H9 (cell line): ENCODE results near the gene RWDD1. TPM values are rescaled to one million over a fixed set of nuclear protein-coding genes. Genes with fewer than 3 reads are reported as not detected.

Experiments used
- DNase-seq: peaks from one replicate; pipeline ENCODE4 v3.0.0-alpha.2; 2017
- H2AFZ ChIP-seq: one replicate; pipeline ENCODE4 v1.6.1; 2013; ENCODE audit warnings: mild to moderate bottlenecking, low read length, control low read depth, moderate library complexity
- H2AK5ac ChIP-seq: 2 replicates; pipeline ENCODE4 v1.6.1; 2013; ENCODE audit warnings: low read length, control low read depth, mixed read lengths; ENCODE audit not compliant: insufficient read length
- H2BK120ac ChIP-seq: one replicate; pipeline ENCODE4 v1.6.1; 2013; ENCODE audit warnings: low read depth, mild to moderate bottlenecking, low read length, control low read depth, inconsistent platforms; ENCODE audit not compliant: poor library complexity, severe bottlenecking
- H2BK12ac ChIP-seq: 2 replicates; pipeline ENCODE4 v1.6.1; 2013; ENCODE audit warnings: low read length, control low read depth, mixed read lengths, low read depth; ENCODE audit not compliant: insufficient read length
- H2BK15ac ChIP-seq: 2 replicates; pipeline ENCODE4 v1.6.1; 2013; ENCODE audit warnings: low read depth, low read length, control low read depth
- H2BK20ac ChIP-seq: one replicate; pipeline ENCODE4 v1.6.1; 2013; ENCODE audit warnings: low read depth, mild to moderate bottlenecking, low read length, control low read depth, inconsistent platforms; ENCODE audit not compliant: poor library complexity, severe bottlenecking
- H2BK5ac ChIP-seq: 2 replicates; pipeline ENCODE4 v1.6.1; 2013; ENCODE audit warnings: low read length, control low read depth, mixed read lengths; ENCODE audit not compliant: insufficient read length
- H3K14ac ChIP-seq: 2 replicates; pipeline ENCODE4 v1.6.1; 2013; ENCODE audit warnings: low read length, control low read depth; ENCODE audit not compliant: insufficient read depth
- H3K18ac ChIP-seq: 2 replicates; pipeline ENCODE4 v1.6.1; 2013; ENCODE audit warnings: low read depth, mild to moderate bottlenecking, mixed read lengths, low read length, control low read depth; ENCODE audit not compliant: insufficient read length
- H3K23ac ChIP-seq: 2 replicates; pipeline ENCODE4 v1.6.1; 2013; ENCODE audit warnings: low read length, control low read depth, mixed read lengths, low read depth; ENCODE audit not compliant: insufficient read length
- H3K23me2 ChIP-seq: 2 replicates; pipeline ENCODE4 v1.6.1; 2013; ENCODE audit warnings: low read depth, mild to moderate bottlenecking, mixed read lengths, low read length, control low read depth; ENCODE audit not compliant: insufficient read length, poor library complexity, severe bottlenecking
- H3K27ac ChIP-seq: 2 replicates; pipeline ENCODE4 v1.5.1; 2013; ENCODE audit warnings: low read length, control low read depth, mixed read lengths, low read depth; ENCODE audit not compliant: insufficient read length
- H3K27me3 ChIP-seq: 2 replicates; pipeline ENCODE4 v1.6.1; 2013; ENCODE audit warnings: low read length, control low read depth, inconsistent platforms; ENCODE audit not compliant: insufficient read depth
- H3K4ac ChIP-seq: 2 replicates; pipeline ENCODE4 v1.6.1; 2013; ENCODE audit warnings: low read depth, mild to moderate bottlenecking, control low read depth, inconsistent platforms, low read length, moderate library complexity
- H3K4me1 ChIP-seq: 2 replicates; pipeline ENCODE4 v1.6.1; 2013; ENCODE audit warnings: low read length, control low read depth, inconsistent platforms; ENCODE audit not compliant: insufficient read depth
- H3K4me2 ChIP-seq: 2 replicates; pipeline ENCODE4 v1.6.1; 2013; ENCODE audit warnings: low read length, control low read depth, mixed read lengths; ENCODE audit not compliant: insufficient read length, insufficient read depth
- H3K56ac ChIP-seq: 2 replicates; pipeline ENCODE4 v1.6.1; 2013; ENCODE audit warnings: low read depth, mild to moderate bottlenecking, mixed read lengths, low read length, control low read depth; ENCODE audit not compliant: insufficient read length
- H3K79me1 ChIP-seq: 2 replicates; pipeline ENCODE4 v1.6.1; 2013; ENCODE audit warnings: low read depth, mild to moderate bottlenecking, moderate library complexity, low read length, control low read depth, inconsistent platforms; ENCODE audit not compliant: insufficient read depth, poor library complexity, severe bottlenecking
- H3K79me2 ChIP-seq: 2 replicates; pipeline ENCODE4 v1.6.1; 2013; ENCODE audit warnings: low read length, control low read depth, inconsistent platforms; ENCODE audit not compliant: insufficient read depth
- H3K9ac ChIP-seq: 2 replicates; pipeline ENCODE4 v1.6.1; 2013; ENCODE audit warnings: low read length, control low read depth, mixed read lengths; ENCODE audit not compliant: insufficient read length; ENCODE audit errors: extremely low read depth
- H3K9me3 ChIP-seq: one replicate; pipeline ENCODE4 v1.6.1; 2013; ENCODE audit warnings: low read depth, low read length, inconsistent platforms; ENCODE audit not compliant: control insufficient read depth
- H3T11ph ChIP-seq: one replicate; pipeline ENCODE4 v1.6.1; 2013; ENCODE audit warnings: mild to moderate bottlenecking, low read length, control low read depth, inconsistent platforms
- H4K20me1 ChIP-seq: one replicate; pipeline ENCODE4 v1.6.1; 2013; ENCODE audit not compliant: control insufficient read depth, insufficient read length, insufficient read depth
- H4K5ac ChIP-seq: 2 replicates; pipeline ENCODE4 v1.6.1; 2013; ENCODE audit warnings: low read depth, mild to moderate bottlenecking, mixed read lengths, low read length, control low read depth; ENCODE audit not compliant: insufficient read length
- H4K8ac ChIP-seq: replicated peaks from 2 replicates; pipeline ENCODE4 v1.6.1; 2013; ENCODE audit warnings: low read length, control low read depth, mixed read lengths, low read depth; ENCODE audit not compliant: insufficient read length
- H4K91ac ChIP-seq: 2 replicates; pipeline ENCODE4 v1.6.1; 2013; ENCODE audit warnings: low read depth, mild to moderate bottlenecking, moderate library complexity, mixed read lengths, low read length, control low read depth; ENCODE audit not compliant: insufficient read length
- H3K27ac Mint-ChIP-seq, 3 experiments: 2 replicates in 2 of 3; 3 replicates in 1 of 3; pipeline ENCODE4 v1.8.0; 2020 to 2021; ENCODE audit warnings: mixed read lengths in 3 of 3, mild to moderate bottlenecking in 1 of 3, moderate library complexity in 1 of 3
- H3K27me3 Mint-ChIP-seq: 2 replicates; pipeline ENCODE4 v1.8.0; 2021; ENCODE audit warnings: low read depth, mild to moderate bottlenecking, moderate library complexity, mixed read lengths
- H3K36me3 Mint-ChIP-seq, 3 experiments: 2 replicates in 2 of 3; 3 replicates in 1 of 3; pipeline ENCODE4 v1.8.0; 2020 to 2021; ENCODE audit warnings: low read depth in 3 of 3, mixed read lengths in 3 of 3; ENCODE audit not compliant: insufficient read depth in 1 of 3
- H3K4me1 Mint-ChIP-seq, 2 experiments: 2 replicates each; pipeline ENCODE4 v1.8.0; 2020; ENCODE audit warnings: mixed read lengths in 2 of 2
- H3K4me3 Mint-ChIP-seq, 2 experiments: 2 replicates in 1 of 2; 3 replicates in 1 of 2; pipeline ENCODE4 v1.8.0; 2020 to 2021; ENCODE audit warnings: mild to moderate bottlenecking in 2 of 2, mixed read lengths in 2 of 2, moderate library complexity in 1 of 2
- H3K9me3 Mint-ChIP-seq, 2 experiments: 2 replicates in 1 of 2; 3 replicates in 1 of 2; pipeline ENCODE4 v1.8.0; 2020; ENCODE audit warnings: mild to moderate bottlenecking in 2 of 2, mixed read lengths in 2 of 2, moderate library complexity in 1 of 2
- WGBS: extraction: QIAGEN DNeasy Blood & Tissue Kit; methylation state at CpG from one replicate; pipeline ENCODE4 v1.1.7; 2013; ENCODE audit warnings: missing lambda C conversion rate, low lambda C conversion rate, mixed read lengths; ENCODE audit not compliant: insufficient read length; ENCODE audit errors: extremely low coverage; 5-methylcytosine and 5-hydroxymethylcytosine counted together
- total RNA-seq: library from RNA; stranded (reverse); gene quantifications from 2 replicates; pipeline ENCODE4 v1.2.1, GENCODE V29; 2021
- TF ChIP-seq, protein P1 (sequence below): fragments of 200-600 bp; sonication (generic); conservative IDR thresholded peaks from 3 replicates; pipeline ENCODE4 v1.8.0; 2021; ENCODE audit warnings: antibody characterized with exemption, mild to moderate bottlenecking

The RWDD1 gene
- total RNA-seq, 1 experiment from 2014 or later, result 42.0 TPM

DNA sequence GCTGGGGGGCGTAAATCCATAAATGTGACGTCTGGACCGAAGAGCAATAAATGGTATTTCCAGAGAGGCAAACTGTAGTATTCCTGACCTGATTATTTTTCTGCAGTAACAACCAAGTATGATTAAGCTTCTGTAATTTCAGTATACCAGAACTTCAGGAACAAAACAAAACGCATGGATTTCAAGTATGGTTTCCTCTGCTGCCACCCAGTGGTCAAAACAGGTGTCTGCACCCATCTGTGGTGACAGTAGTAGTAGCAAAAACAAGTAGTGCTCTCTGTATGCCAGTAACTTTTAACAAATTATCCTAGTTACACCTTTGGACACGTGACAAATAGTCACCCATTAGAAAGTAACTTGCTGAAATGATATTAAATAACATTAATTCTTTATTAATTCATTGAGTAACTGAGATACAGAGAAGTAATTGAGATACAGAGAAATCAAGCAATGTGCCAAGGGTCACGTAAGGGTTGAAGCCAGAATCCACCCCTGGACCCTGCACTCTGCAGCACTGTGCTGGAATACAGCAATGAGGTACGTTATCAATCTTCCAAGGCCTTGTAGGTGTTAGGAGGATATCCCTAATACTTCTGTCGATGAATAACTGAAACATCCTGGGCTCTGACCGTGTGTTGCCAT lies 9.8 kb upstream of the RWDD1 start:
- H3K4me2 ChIP-seq, result no peak overlapping the region
- Mint-ChIP-seq H3K4me3 (peak overlapping the region in 1 of 2 experiments; percentile 17; a peak in 2 of 5 replicates), H3K36me3 (no peaks in the 10 kb centered on the region), H3K4me1 (peaks cover 3% of the 10 kb centered on the region in 2 experiments; a peak in 2 of 4 replicates), H3K9me3 (no peaks in the 10 kb centered on the region), H3K27ac (peak overlapping the region in 1 of 3 experiments; percentile 34; a peak in 2 of 7 replicates), H3K27me3 (peaks cover 4% of the 10 kb centered on the region)
- no peak overlapping the region for H3K9ac ChIP-seq
- H3K4me1 ChIP-seq, result no peaks in the 10 kb centered on the region
- H2AFZ ChIP-seq, result no peak overlapping the region
- H3K79me1 ChIP-seq, result no peaks in the 10 kb centered on the region
- DNase-seq, result peak; percentile 68
- no peak overlapping the region for H2BK120ac ChIP-seq
- H2AK5ac ChIP-seq, result no peak overlapping the region
- no peak overlapping the region for H3T11ph ChIP-seq
- TF ChIP-seq, protein P1, sequence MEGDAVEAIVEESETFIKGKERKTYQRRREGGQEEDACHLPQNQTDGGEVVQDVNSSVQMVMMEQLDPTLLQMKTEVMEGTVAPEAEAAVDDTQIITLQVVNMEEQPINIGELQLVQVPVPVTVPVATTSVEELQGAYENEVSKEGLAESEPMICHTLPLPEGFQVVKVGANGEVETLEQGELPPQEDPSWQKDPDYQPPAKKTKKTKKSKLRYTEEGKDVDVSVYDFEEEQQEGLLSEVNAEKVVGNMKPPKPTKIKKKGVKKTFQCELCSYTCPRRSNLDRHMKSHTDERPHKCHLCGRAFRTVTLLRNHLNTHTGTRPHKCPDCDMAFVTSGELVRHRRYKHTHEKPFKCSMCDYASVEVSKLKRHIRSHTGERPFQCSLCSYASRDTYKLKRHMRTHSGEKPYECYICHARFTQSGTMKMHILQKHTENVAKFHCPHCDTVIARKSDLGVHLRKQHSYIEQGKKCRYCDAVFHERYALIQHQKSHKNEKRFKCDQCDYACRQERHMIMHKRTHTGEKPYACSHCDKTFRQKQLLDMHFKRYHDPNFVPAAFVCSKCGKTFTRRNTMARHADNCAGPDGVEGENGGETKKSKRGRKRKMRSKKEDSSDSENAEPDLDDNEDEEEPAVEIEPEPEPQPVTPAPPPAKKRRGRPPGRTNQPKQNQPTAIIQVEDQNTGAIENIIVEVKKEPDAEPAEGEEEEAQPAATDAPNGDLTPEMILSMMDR, result peak; percentile 92
- H4K8ac ChIP-seq, result no peak overlapping the region
- H3K79me2 ChIP-seq, result no peaks in the 10 kb centered on the region
- no CpG with 5 or more reads among the region's 9 CpGs for WGBS
- no peaks in the 10 kb centered on the region for H4K20me1 ChIP-seq
- H2BK5ac ChIP-seq, result no peak overlapping the region
- H3K14ac ChIP-seq, result no peak overlapping the region
- H2BK20ac ChIP-seq, result no peak overlapping the region
- no peak overlapping the region for H3K18ac ChIP-seq
- H3K9me3 ChIP-seq, result no peaks in the 10 kb centered on the region
- no peak overlapping the region for H3K27ac ChIP-seq
- no peak overlapping the region for H3K4ac ChIP-seq
- H2BK15ac ChIP-seq, result no peak overlapping the region
- H3K23ac ChIP-seq, result no peak overlapping the region
- no peak overlapping the region for H3K56ac ChIP-seq
- H3K23me2 ChIP-seq, result no peaks in the 10 kb centered on the region
- no peak overlapping the region for H4K91ac ChIP-seq
- H3K27me3 ChIP-seq, result no peaks in the 10 kb centered on the region
- no peak overlapping the region for H4K5ac ChIP-seq
- no peak overlapping the region for H2BK12ac ChIP-seq
